Activated CD4-positive, alpha-beta T cell treated with anti-CD3 and anti-CD28 coated beads, Interleukin-2, amount 10 ng/mL, durations not matched to agents 24 days and 14 days (primary cell): ENCODE data around the gene DRC3. TPM values are rescaled to one million over a fixed set of nuclear protein-coding genes. Genes with fewer than 3 reads are reported as not detected.
A peak's percentile ranks its signal among the peaks of the same experiment; 100 is the strongest.
"Not testable (repeated sequence)": the region's sequence is repeated elsewhere in the genome, so short reads cannot be mapped to it uniquely, and the experiment has no call there.

ENCODE experiments used
- DNase-seq: peaks from one replicate; pipeline ENCODE4 v3.0.0; 2022
- H3K27ac Mint-ChIP-seq: one replicate; pipeline ENCODE4 v1.8.0; 2022; ENCODE audit warnings: mild to moderate bottlenecking, mixed read lengths
- H3K27me3 Mint-ChIP-seq: one replicate; pipeline ENCODE4 v1.8.0; 2022; ENCODE audit warnings: mixed read lengths
- H3K36me3 Mint-ChIP-seq: one replicate; pipeline ENCODE4 v1.8.0; 2022; ENCODE audit warnings: low read depth, mild to moderate bottlenecking, mixed read lengths
- H3K4me1 Mint-ChIP-seq: one replicate; pipeline ENCODE4 v1.8.0; 2021; ENCODE audit warnings: mixed read lengths
- H3K4me3 Mint-ChIP-seq: one replicate; pipeline ENCODE4 v1.8.0; 2022; ENCODE audit warnings: mild to moderate bottlenecking, moderate library complexity, mixed read lengths
- H3K9me3 Mint-ChIP-seq: one replicate; pipeline ENCODE4 v1.8.0; 2021; ENCODE audit warnings: mixed read lengths
- intact Hi-C: fragments of 100-400 bp; cut with micrococcal nuclease; formaldehyde crosslinking; loops from one replicate; pipeline ENCODE4 v1.15.1; 2023
- total RNA-seq: library from RNA; stranded (reverse); gene quantifications from 2 replicates; pipeline ENCODE4 v1.2.3, GENCODE V29; 2022

DRC3 gene
- total RNA-seq, 1 donor from 2014 or later, result 0.42 TPM

DNA sequence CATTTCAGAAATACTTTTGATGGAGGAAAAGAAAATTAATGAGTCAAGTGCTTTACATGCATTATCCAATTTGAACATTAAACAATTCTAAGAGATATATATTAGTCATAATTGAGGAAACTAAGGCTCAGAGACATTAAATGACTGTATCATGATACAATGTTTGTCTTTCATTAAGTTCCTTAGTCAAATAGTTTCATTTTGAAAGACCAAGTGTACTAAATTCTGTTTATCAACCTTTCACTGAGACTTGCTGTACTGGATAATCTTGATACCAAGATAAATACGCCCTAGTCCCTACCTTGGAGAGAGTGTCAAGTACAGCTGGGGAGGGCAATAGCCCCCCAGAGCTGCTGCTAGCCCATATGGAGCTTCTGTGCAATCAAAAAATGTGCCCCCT is 24.7 kb upstream of the DRC3 start:
- Mint-ChIP-seq H3K9me3 (no peaks in the 10 kb centered on the region), H3K4me3 (no peak overlapping the region), H3K36me3 (peaks cover 1% of the 10 kb centered on the region), H3K27ac (no peak overlapping the region), H3K4me1 (peaks cover 13% of the 10 kb centered on the region), H3K27me3 (no peaks in the 10 kb centered on the region)
- intact Hi-C loops, result no loop called here
- DNase-seq, result no peak

DNA sequence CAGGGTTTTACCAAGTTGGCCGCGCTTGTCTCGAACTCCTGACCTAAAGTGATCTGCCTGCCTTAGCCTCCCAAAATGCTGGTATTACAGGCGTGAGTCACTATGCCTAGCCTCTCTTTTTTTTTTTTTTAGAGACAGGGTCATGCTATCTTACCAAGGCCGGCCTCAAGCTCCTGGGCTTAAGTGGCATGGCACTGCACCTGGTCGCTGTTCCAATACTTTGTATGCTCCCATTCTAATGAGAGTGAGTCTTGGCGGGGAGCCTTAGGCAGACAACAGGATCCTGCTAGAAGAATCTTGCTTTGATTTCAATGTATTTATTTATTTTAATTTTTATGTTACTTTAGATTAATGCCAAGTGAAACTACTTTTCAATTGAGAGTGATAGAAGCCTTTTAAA is 22.3 kb upstream of the DRC3 start:
- no peak for DNase-seq
- H3K36me3 Mint-ChIP-seq, result peaks cover 7% of the 10 kb centered on the region
- H3K9me3 Mint-ChIP-seq, result no peaks in the 10 kb centered on the region
- no peak overlapping the region for H3K27ac Mint-ChIP-seq
- H3K4me1 Mint-ChIP-seq, result peaks cover 9% of the 10 kb centered on the region
- H3K27me3 Mint-ChIP-seq, result no peaks in the 10 kb centered on the region
- H3K4me3 Mint-ChIP-seq, result no peak overlapping the region
- intact Hi-C loops, result no loop called here

DNA sequence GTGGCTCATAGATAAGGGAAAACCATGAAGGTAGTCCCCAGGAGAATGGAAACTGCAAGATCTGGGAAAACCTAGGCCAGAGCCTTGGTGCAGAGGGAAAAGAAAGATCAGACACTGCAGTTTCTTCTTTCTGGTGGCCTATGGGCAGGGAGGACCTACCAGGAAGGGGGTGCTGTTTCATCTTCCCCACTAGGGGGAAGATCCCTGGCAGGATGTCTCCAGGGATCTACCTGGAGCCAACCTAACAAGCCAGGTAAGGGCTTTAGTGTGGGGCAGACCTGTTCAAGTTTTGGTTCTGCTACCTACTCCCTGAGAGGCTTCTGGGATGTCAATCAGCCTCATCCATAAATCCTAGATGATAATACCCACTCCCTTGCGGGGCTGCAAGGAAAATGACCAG is 21.9 kb upstream of the DRC3 start:
- DNase-seq, result no peak
- intact Hi-C loops, result no loop called here
- peaks cover 9% of the 10 kb centered on the region for H3K4me1 Mint-ChIP-seq
- H3K4me3 Mint-ChIP-seq, result no peak overlapping the region
- H3K36me3 Mint-ChIP-seq, result peaks cover 7% of the 10 kb centered on the region
- H3K27me3 Mint-ChIP-seq, result no peaks in the 10 kb centered on the region
- no peak overlapping the region for H3K27ac Mint-ChIP-seq
- H3K9me3 Mint-ChIP-seq, result no peaks in the 10 kb centered on the region

- Mint-ChIP-seq H3K9me3 (no peaks in the 10 kb centered on the region), H3K27me3 (no peaks in the 10 kb centered on the region), H3K4me3 (no peak overlapping the region), H3K4me1 (peaks cover 11% of the 10 kb centered on the region), H3K36me3 (peaks cover 9% of the 10 kb centered on the region), H3K27ac (no peak overlapping the region)
- intact Hi-C loops, result no loop called here
- DNase-seq, result no peak
Measured at GRCh38 chr17:17951524-17951923, 21.1 kb upstream of the DRC3 start.

DNA sequence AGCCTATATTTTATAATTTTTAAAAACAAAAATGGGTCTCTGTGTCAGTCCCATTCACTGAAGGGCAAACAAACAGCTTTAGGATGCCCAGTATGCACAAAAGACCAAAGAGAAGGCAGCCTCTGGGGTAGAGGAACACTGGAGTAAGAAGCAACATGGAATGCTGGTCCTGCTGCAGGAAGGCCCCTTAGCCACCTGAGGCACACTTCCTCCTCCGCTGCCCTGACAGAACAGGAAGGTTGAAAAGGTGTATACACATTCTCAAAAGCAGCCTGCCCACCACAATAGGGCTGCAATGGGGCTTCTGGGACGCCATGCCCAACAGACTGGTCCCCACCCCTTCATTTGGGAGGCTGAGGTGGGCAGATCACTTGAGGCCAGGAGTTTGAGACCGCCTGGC is 20.0 kb upstream of the DRC3 start:
- peaks cover 9% of the 10 kb centered on the region for H3K36me3 Mint-ChIP-seq

GRCh38 chr17:17954079-17954478 is 18.6 kb upstream of the DRC3 start:
- Mint-ChIP-seq H3K27ac (no peak overlapping the region), H3K4me3 (no peak overlapping the region), H3K9me3 (no peaks in the 10 kb centered on the region), H3K4me1 (peaks cover 29% of the 10 kb centered on the region), H3K36me3 (peaks cover 8% of the 10 kb centered on the region), H3K27me3 (no peaks in the 10 kb centered on the region)
- DNase-seq, result no peak
- intact Hi-C loops, result no loop called here

More for the DNA sequence above, 20.0 kb upstream of the DRC3 start:
- Mint-ChIP-seq H3K27ac (no peak overlapping the region), H3K9me3 (no peaks in the 10 kb centered on the region), H3K27me3 (no peaks in the 10 kb centered on the region), H3K4me3 (no peak overlapping the region), H3K4me1 (peaks cover 16% of the 10 kb centered on the region)
- DNase-seq, result no peak
- intact Hi-C loops, result no loop called here

DNA sequence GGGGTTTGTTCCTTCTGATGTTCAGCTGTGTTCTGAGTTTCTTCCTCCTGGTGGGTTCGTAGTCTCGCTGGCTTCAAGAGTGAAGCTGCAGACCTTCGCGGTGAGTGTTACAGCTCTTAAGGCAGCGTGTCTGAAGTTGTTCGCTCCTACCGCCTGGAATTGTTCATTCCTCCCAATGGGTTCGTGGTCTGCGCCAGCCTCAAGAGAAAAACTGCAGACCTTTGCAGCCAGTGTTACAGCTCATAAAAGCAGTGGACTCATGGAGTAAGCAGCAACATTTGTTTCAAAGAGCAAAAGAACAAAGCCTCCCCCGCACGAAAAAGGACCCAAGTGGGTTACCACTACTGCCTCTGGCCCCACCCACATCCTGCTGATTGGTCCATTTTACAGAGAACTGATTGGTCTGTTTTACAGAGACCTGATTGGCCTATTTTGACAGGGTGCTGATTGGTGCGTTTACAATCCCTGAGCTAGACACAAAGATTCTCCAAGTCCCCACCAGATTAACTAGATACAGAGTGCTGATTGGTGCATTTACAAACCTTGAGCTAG is 16.8 kb upstream of the DRC3 start:
- H3K4me3 Mint-ChIP-seq, DNase-seq, H3K27ac Mint-ChIP-seq, H3K9me3 Mint-ChIP-seq, H3K27me3 Mint-ChIP-seq: not testable (repeated sequence)
- intact Hi-C loops, result loop anchor here (5.0 kb wide), 2 partner anchors 81 to 104 kb away; partner anchors contain the start of genes ATPAF2 and GID4
- Mint-ChIP-seq H3K36me3 (peaks cover 10% of the 10 kb centered on the region), H3K4me1 (peaks cover 42% of the 10 kb centered on the region)

GRCh38 chr17:17957584-17957916 is 15.1 kb upstream of the DRC3 start:
- Mint-ChIP-seq H3K27me3 (no peaks in the 10 kb centered on the region), H3K9me3 (peaks cover 3% of the 10 kb centered on the region), H3K36me3 (peaks cover 14% of the 10 kb centered on the region), H3K4me3 (peak overlapping the region; percentile 84), H3K4me1 (peaks cover 49% of the 10 kb centered on the region), H3K27ac (peak overlapping the region; percentile 99)
- intact Hi-C loops, result loop anchor here (5.0 kb wide), 2 partner anchors 80 to 105 kb away; partner anchors contain the start of genes ATPAF2 and GID4
- no peak for DNase-seq

GRCh38 chr17:17958982-17959381 is 13.7 kb upstream of the DRC3 start:
- H3K36me3 Mint-ChIP-seq, result peaks cover 17% of the 10 kb centered on the region
- H3K9me3 Mint-ChIP-seq, result peaks cover 3% of the 10 kb centered on the region
- peak overlapping the region; percentile 99 for H3K27ac Mint-ChIP-seq
- DNase-seq, result no peak
- peak overlapping the region; percentile 84 for H3K4me3 Mint-ChIP-seq
- H3K27me3 Mint-ChIP-seq, result no peaks in the 10 kb centered on the region
- intact Hi-C loops, result loop anchor here (1.0 to 5.0 kb wide), 3 partner anchors 13 to 107 kb away; partner anchors contain the start of genes ATPAF2, DRC3, GID4 and TOM1L2
- peaks cover 53% of the 10 kb centered on the region for H3K4me1 Mint-ChIP-seq

- H3K9me3 Mint-ChIP-seq, result peaks cover 3% of the 10 kb centered on the region
- peaks cover 15% of the 10 kb centered on the region for H3K36me3 Mint-ChIP-seq
- H3K4me1 Mint-ChIP-seq, result peaks cover 52% of the 10 kb centered on the region
- peak overlapping the region; percentile 84 for H3K4me3 Mint-ChIP-seq
- H3K27ac Mint-ChIP-seq, result peak overlapping the region; percentile 99
- peak; percentile 78 for DNase-seq
- intact Hi-C loops, result loop anchor here (1.0 to 5.0 kb wide), 3 partner anchors 40 to 107 kb away; partner anchors contain the start of genes ATPAF2 and GID4
- H3K27me3 Mint-ChIP-seq, result no peaks in the 10 kb centered on the region
Measured at GRCh38 chr17:17959520-17960361, 12.9 kb upstream of the DRC3 start.

DNA sequence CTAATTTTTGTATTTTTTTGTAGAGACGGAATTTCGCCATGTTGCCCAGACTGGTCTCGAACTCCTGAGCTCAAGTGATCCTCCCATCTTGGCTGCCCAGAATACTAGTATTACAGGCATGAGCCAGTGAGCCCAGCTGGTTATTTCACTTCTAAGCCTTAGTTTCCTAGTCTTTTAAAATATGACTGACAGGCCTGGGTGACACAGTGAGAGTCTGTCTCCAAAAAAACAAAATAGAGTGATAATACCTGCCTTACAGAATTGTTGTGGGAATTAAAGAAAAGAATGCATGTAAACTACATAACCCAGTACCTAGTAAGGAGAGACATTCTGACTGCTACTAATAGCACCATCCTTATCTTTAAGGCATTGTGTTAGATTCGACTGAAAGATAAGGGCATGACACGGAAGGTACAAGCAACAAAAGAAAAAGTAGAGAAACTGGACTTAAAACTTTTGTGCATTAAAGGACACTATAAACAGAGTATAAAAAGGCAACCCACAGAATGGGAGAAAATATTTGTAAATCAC is 12.1 kb upstream of the DRC3 start:
- H3K27me3 Mint-ChIP-seq, result no peaks in the 10 kb centered on the region
- peaks cover 56% of the 10 kb centered on the region for H3K4me1 Mint-ChIP-seq
- H3K27ac Mint-ChIP-seq, result peak overlapping the region; percentile 99
- no peak for DNase-seq
- H3K9me3 Mint-ChIP-seq, result peaks cover 3% of the 10 kb centered on the region
- H3K36me3 Mint-ChIP-seq, result peaks cover 12% of the 10 kb centered on the region
- intact Hi-C loops, result loop anchor here (1.0 kb wide), 1 partner anchor 41 kb away; no protein-coding TSS in a partner anchor
- H3K4me3 Mint-ChIP-seq, result peak overlapping the region; percentile 84

DNA sequence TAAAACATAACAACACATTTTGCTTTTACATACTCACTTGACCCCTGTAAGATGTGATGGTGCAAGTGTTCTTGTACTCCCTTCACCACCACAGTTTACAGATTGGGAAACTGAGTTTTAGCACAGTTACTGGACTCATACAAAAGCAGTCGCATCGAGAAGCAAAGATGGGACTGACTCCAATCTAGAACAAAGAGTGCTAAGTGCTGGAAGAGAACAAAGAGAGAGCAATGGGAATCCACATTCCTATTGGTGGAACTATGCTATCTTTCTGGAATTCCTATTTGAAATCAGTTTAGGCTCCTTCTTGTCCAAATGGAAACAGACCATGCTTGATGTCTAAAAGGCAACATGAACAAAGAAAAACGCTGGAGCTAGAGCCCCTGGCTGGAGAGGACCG is 9.6 kb upstream of the DRC3 start:
- Mint-ChIP-seq H3K4me1 (peaks cover 61% of the 10 kb centered on the region), H3K27ac (no peak overlapping the region), H3K9me3 (peaks cover 3% of the 10 kb centered on the region), H3K36me3 (peaks cover 10% of the 10 kb centered on the region), H3K27me3 (no peaks in the 10 kb centered on the region), H3K4me3 (no peak overlapping the region)
- intact Hi-C loops, result no loop called here
- no peak for DNase-seq

DNA sequence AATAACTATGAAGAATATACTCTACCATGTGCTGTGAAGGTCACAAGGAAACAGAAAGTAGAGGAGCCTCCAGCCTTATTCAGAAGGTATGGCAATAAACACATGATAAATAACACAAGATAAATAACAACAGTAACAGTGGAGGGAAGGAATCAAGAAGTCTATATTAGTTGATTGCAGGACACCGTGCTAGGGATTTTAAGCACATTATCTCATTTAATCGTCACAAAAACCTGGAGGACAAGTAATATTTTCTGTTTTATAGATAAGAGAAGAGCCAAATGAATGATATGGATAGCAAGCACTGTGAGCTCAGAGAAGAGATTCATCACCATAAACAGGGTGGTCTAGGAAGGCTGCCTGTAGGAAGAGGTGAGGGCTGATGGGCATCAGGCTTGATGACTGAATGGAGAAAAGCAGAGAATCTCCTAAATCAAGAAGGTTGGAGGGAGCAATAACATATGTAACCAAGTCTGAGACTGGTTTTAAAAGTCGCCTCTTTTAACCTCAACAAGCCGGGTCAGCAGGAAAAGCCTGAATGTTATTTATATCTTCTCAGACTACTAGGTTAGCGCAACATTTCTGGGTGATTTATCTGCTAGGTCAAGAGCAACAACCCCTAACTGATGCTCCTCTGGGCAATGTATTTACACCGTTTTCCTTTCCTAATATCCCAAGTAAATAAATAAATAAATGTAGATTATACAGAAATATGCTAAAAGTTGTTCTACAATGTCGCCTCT is 8.8 kb upstream of the DRC3 start:
- Mint-ChIP-seq H3K4me3 (no peak overlapping the region), H3K27me3 (no peaks in the 10 kb centered on the region), H3K27ac (no peak overlapping the region), H3K4me1 (peaks cover 56% of the 10 kb centered on the region), H3K9me3 (peaks cover 3% of the 10 kb centered on the region), H3K36me3 (peaks cover 10% of the 10 kb centered on the region)
- intact Hi-C loops, result no loop called here
- no peak for DNase-seq
